NCI-H128 (cell line): ENCODE measurements around the gene PRSS36.
"Not testable (repeated sequence)": the region's sequence is repeated elsewhere in the genome, so short reads cannot be mapped to it uniquely, and the experiment has no call there.

Source experiments
- DNase-seq: peaks from one replicate; lab custom pipeline; 2025; ENCODE audit not compliant: unreplicated experiment; lab: John Stamatoyannopoulos, UW

Gene PRSS36

GRCh38 chr16:31184888-31185287 is 35.0 kb upstream of the PRSS36 start:
- DNase-seq, result no peak

- no peak for DNase-seq
Measured at GRCh38 chr16:31183432-31184428, 33.9 kb upstream of the PRSS36 start.

- no peak for DNase-seq
Measured at GRCh38 chr16:31182391-31182790, 32.5 kb upstream of the PRSS36 start.

GRCh38 chr16:31181102-31181830 is 31.4 kb upstream of the PRSS36 start:
- no peak for DNase-seq

- DNase-seq, result peak; percentile 47
Measured at GRCh38 chr16:31179747-31180459, 30.0 kb upstream of the PRSS36 start, which contains the start of gene FUS. Gene FUS (plus strand): TSS chr16:31180139. CDS start chr16:31180215, 76 bp downstream.

GRCh38 chr16:31179219-31179746 is 29.4 kb upstream of the PRSS36 start:
- no peak for DNase-seq

GRCh38 chr16:31177136-31177535 is 27.3 kb upstream of the PRSS36 start:
- no peak for DNase-seq

GRCh38 chr16:31170048-31170447 is 20.2 kb upstream of the PRSS36 start:
- not testable (repeated sequence) for DNase-seq

GRCh38 chr16:31168848-31169247 is 19.0 kb upstream of the PRSS36 start:
- DNase-seq, result no peak

- DNase-seq, result no peak
Measured at GRCh38 chr16:31167315-31167714, 17.4 kb upstream of the PRSS36 start.

- DNase-seq, result no peak
Measured at GRCh38 chr16:31157136-31157535, 7.3 kb upstream of the PRSS36 start.

GRCh38 chr16:31150976-31151375 is 1.1 kb upstream of the PRSS36 start:
- DNase-seq, result not testable (repeated sequence)

GRCh38 chr16:31149332-31149731 is 534 bp downstream of the PRSS36 start:
- no peak for DNase-seq

- no peak for DNase-seq
Measured at GRCh38 chr16:31148896-31149295, 970 bp downstream of the PRSS36 start.

- no peak for DNase-seq
Measured at GRCh38 chr16:31148281-31148728, 1.6 kb downstream of the PRSS36 start.

GRCh38 chr16:31147574-31147973 is 2.3 kb downstream of the PRSS36 start:
- no peak for DNase-seq

- no peak for DNase-seq
Measured at GRCh38 chr16:31145398-31145990, 4.4 kb downstream of the PRSS36 start.

GRCh38 chr16:31144418-31144817 is 5.4 kb downstream of the PRSS36 start:
- not testable (repeated sequence) for DNase-seq

GRCh38 chr16:31143694-31144148 is 6.1 kb downstream of the PRSS36 start:
- no peak for DNase-seq

GRCh38 chr16:31143011-31143693 is 6.7 kb downstream of the PRSS36 start:
- DNase-seq, result no peak
